Ureter (tissue), 1 donor: ENCODE measurements around the gene NTF3. TPM values are rescaled to one million over a fixed set of nuclear protein-coding genes. Genes with fewer than 3 reads are reported as not detected.

Experiments used
- DNase-seq: peaks from one replicate; pipeline ENCODE4 v3.0.0-alpha.2; 2020; ENCODE audit warnings: low spot score
- total RNA-seq: library from RNA; stranded (reverse); gene quantifications from one replicate; pipeline ENCODE4 v1.2.4, GENCODE V29; 2023
- donor health status: DM: yes; HTN: yes; CAD: no.

Gene NTF3
- total RNA-seq, 1 donor from 2014 or later: 6.1 TPM

DNA sequence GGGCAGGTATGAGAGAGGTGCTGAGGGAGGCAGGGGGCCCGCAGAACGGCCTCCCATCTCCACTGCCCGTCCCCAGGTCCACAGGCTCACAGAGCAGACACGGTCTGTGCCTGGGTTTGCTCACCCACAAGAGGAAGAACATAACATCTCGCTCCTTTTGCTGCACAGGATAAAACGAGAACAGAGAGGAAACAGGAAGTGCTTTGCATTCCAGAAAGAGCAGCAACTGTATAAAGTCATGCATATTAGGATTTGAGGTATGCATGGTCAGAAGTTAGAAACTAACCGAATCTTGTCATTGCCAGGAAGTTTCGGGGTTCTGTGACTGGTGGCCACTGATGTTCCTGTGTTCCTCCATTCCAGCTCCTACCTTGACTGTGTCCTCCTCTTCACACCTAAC, 25.0 kb downstream of the NTF3 start:
- no peak for DNase-seq

DNA sequence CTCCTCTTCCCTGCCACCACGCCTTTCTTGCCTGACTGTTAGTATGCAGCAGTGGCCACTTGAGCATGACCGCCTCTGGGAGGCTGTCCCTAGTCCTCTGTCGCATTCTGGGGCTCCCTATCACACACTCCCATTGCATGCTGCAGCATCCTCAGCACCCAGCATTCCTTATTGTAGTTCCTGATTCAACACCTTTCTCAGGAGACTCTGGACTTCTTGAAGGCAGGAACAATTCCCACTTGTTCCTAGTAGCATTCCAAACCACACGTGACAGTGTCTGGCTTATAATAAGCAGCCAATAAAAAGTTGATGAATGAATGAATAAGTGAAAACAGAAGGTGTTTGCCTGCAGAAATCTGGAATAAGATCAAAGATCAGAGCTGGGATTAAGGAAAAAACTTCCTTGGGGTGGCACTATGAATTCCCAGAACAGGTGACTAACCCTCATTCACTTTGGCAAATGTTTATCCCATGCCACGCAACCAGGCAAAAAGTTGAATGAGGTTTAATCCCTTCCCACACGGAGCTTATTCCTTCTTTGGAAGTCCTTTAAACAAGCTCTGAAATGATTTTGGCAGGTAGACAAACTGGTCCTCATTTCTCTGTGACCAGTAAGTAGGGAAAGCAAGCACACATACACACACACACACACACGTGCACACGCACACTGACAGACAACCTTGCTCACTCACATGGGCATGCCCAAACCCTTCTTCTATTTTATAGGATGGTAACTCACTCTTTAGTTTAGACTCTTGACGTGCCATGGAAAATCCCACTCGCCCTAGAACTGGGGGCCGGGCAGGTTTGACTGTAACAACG, 26.5 kb downstream of the NTF3 start:
- DNase-seq: no peak

DNA sequence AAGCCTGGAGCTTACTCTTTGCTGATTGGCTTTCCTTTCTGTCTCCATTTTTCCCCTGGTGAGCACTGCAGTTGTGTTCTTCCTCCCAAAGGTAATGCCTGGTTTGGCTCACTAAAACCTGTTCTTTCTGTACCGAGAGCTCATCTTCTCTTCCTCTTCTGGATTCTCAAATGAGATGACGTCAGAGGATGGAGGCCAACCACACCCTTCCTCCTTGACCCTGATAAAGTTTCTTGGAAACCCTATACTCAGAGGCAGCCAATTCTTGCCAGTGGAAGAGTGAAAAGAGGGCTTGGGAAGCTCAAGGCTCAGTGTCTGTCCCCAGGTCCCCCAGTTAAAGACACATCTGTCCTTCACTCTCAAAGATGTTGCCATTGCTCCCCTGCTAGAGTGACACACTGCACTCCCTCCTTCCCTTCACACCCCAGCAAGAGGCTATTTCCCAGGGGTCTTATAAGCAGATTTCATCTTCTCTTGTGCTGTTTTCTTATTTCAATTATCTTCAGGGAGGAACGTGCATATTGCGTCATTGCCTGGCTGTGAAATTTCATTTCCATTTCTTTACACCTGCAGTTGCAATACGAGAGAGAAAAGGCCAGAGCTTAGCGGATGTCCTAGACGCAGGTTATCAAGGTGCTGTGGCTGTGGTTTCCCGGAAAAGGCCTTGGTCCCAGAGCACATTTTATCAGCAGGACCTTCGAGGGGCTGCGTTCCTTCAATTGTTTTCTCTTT, 27.3 kb downstream of the NTF3 start:
- DNase-seq: no peak

DNA sequence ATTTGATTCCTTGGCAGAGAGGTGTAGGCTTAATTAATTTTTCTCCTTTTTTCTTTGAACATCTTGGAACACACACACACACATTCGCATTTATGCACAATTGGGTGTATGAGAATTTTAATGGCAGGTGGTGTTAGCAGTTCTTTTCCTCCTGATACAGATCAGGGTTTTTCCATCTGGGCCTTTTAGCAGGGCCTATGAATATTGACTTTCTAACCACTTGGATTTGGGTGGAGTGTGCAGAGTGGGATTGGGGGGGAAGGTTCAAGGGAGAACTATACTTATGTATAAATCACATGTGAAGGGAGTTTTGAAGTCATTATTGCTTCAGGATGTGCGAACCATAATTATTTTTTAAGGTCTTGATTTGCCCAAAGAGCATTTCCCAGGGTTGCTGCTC, 28.9 kb downstream of the NTF3 start:
- DNase-seq: no peak

DNA sequence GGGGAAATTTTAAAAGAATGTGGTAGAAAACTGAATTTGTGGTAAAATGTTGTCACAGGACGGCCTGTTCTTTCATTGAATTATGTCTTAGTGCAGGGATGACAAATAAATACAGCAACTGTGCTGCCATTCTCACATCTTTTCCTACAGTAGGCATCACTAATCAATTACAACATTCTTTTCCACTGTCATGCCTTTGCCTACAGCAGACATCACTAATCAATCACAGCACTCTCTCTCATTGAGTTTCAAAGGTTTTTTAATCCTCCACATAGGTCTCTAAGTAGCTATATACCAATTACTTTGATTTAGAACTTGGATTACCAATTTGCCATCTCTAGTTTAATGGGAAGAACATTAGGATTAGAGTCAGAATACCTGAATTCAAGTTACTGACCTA, 30.1 kb downstream of the NTF3 start:
- no peak for DNase-seq

DNA sequence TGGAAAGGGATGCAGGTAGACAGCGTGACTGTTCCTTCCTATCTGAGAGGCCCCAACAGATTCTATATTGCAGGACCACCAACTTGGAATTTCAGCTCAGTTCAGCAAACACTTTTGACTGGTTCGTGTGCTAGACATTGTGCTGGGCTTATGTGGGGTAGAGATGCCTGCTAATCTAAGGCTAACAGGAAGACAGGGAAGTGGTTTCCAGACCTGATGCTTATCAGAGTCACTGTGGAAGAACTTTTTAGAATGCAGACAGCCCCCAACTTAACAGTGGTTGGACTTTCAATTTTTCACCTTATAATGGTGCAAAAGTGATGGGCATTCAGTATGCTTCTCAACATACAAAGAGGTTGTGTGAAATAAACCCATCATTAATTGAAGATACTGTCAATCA, 32.2 kb downstream of the NTF3 start:
- DNase-seq: no peak

DNA sequence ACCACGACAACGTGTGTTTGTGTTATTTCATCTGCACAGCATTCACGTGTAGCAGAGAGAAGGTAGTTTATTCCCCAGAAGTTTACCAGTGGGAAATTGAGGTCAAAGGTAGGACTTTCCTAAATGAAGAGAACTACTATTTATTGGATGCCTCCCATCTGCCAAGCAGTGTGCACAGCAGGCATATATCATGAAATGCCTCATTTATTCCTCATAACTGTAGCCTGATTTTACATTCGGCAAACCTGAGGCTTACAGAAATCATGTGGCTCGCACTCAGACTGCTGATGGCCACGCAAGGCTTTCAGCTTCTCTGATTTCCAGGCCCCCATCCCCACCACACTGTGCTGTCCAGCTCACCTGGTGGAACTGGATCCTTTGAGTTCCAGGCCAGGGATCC, 33.5 kb downstream of the NTF3 start:
- DNase-seq: no peak

DNA sequence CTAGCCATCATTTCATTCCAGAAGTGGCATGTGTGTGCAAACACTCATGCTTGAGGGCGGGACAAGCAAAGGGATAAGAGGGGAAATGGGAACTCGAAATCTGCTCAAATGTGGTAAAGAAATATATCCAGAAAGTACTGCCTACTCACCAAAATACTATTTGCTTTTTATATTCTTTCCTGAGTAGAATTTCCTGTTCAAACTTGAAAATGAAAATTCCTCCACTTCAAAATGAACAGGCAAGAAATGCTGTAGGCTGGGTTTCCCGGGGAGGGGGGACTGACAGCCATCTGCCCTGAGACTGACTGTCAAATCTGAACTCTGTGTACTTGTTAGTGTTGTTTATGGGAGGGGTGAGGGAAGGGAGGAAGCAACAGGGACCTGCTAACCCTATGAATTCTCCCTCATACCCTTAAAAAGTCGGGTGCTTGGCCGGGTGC, 34.6 kb downstream of the NTF3 start:
- no peak for DNase-seq

DNA sequence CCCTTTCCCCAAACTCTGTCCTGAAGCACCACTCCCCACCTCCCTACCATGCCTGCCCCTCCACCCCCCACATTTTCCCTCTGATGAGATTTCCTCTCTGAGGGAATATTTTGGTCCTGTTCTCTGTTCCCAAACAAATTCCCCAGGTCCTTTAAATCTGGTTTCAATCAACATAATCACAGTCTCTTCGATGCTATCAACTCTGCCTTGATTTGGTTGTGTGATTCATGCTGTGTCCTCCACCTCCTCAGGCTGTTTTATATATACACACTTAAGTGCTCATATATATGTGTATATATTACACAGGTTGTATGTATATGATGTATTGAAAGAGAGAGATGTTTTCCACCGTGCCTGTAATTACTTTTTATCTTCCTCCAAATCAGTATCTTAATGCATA, 36.0 kb downstream of the NTF3 start:
- DNase-seq: no peak

DNA sequence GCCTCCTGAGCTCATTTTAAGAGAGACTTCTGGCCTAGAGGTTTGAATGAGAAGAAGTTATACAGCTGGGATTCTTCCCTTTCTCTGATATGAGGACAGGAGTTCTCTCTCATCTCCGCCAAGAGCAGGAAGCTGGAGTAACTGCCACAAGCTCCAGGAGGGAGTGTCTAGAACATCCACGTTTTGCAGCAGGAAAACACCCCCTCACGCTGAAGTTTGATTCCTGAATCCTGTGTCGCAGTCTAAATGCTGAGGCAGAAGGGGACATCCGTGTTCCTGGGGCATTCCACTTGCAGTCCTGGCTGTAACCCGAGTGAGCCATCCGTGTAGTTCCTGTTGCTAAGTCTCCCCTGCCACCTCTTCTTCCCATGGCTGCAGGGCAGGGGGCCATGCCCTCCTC, 38.3 kb downstream of the NTF3 start:
- DNase-seq: no peak

DNA sequence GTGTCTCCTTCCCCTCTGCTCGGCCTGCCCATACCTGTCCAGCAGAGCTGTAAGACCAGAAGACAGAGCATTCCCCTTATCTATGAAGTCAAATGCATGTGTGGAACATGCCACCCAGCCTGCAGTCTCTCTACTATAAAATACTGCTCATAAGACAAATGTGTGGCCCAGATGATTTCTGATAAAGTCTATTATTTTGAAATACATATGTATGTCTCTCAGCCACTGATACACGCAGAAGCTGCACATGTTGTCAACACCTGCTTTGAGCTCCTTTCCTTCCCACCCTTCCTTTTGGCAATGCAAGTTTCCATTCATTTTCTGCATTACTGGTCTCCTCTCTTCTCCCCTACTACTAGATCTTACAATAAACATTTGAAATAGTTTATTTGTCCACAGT, 38.8 kb downstream of the NTF3 start:
- no peak for DNase-seq

DNA sequence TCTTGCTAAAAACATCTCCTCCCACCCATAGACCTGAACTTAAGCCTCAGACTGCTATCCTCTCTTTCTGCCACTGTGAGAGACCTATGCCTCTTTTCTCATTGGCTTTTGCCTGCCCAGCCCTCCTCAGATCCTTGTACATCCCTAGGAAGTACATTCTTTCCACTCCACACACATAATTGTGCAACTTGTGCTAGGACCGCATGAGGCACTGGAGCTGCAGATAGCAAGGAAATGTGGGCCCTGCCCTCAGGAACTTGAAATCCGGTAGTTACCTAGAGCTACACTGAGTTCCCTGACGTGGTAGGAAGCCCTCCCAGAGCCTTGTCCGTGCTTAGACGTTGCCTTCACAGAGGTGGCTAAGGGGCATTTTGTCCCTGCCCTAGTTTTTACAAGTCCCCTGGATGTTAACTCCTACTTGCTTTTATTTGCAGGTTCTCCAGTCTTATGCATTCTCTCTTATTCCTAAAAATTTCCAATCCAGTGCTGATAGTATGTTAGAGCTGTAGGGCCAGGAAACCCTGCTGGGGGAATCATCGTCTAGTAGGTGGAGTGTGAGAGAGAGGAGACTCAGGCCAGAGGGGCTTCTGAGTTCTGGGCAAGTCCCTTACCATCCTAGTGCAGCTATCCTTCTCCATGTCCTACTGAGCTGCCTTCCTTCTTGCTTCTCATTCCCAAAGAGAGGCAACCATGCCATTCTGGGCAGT, 41.3 kb downstream of the NTF3 start:
- DNase-seq: no peak

DNA sequence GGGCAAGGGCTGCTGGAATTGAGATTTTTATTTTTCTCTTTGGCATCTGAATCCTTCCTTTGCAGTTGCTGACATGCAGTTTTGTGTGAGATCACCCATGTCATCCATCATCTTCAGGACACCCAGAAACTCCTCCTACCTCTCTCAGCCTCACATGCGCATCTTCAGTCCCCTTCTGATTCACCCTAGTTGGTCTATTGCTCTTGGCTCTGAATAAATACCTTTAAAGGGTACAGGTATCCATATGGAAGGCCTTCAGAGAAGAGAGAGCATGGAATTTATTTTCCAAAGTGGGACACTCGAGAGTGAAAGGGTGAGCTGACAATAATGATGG, 41.8 kb downstream of the NTF3 start:
- DNase-seq: no peak

DNA sequence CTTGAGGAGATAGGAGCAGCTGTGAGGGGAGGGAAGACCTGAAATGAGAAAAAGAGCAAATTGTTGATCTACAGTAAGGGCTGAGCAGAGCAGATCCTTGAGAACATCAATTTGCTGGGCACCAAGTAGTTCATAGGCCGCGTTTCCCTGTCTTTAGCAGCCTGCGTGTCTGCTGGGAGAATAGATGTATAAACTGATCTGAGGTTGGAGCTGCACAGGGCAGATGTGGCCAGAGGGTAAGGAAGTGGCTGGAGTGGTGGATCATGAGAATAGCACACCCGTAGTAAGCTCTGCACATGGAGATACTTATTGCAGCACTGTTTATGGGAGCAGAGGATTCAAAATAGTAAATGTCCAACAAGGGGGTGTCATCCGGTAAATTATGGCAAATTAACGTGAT, 44.4 kb downstream of the NTF3 start:
- DNase-seq: no peak

DNA sequence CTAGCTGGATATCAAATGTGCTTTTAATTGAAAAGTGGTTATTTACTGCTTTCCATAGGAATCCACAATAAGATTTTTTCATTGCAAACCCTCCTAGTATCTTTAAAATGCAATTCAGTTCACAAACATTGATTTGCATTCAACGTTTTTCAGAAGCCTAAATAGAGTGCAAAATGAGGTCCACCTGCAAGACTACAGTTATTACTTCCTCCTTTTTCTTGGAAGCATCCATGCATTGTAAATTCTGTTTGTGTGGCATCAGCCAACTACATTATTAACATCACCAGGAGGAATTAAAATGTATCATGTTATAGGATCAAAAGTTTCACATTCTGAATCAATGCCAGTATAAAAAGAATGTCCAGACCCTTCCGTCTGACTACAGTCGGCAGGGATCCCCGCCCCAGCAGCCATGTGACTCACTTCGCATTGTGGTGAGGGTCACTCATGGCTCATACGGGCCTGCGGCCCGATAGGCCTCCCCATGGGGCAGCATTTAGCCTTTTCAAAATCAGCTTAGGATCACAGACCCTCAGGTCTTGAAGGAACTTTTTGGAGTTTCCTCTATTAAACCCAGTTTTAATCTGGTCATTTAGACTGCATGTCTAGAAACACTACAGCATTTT, 46.3 kb downstream of the NTF3 start:
- DNase-seq: no peak

DNA sequence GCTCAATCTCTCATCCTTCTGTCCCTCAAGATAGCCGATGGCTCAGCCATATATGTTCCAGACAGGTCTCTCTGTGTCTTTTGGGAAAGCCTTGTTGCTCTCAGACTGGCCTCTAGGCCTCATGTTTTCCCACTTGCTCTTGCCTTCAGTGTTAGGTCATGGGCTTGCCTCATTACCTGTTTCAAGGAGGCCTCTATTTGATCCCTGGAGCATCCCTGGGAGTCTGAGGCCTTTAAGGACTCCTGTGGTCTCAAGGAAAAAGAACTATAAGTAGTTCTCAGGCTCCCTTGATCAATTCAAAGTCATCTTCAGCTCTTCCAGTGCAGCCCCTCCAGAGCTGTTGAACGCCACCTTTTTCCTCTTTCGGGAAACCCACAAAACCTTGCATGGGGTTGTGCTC, 47.9 kb downstream of the NTF3 start:
- no peak for DNase-seq

DNA sequence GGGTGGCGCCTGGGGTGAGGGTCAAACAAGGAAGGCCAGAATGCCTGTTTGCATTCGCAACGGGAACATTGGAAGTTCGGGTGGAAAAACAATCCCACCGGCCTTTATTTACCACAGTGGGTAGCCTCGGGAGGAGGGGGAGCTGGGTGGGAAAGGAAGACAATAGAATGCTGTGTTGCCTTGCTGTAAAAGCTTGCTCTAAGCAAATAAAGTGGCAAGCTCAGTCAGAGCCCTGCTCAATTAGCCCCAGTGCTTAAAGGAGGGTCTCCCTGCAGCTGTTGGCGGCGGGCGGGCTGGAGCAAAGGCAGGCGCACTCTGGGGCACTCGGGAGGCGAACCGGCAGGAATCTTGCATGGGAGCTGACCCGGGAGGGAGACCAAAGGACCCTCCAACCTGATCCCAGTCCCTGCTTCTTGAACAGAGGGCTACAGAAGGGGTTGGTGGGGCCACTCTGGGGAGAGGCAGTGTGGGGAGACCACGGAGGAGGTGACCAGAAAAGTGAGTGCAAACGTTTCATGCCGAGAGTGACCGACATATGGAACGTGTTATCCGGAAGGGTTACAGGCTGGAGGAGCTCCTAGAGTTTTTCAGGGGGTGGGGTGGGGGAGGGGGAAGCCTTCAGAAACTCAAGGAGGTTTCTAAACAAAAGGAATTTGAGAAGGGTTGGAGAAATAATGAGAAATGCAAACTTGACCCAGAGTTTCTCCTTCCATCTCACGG, 48.5 kb downstream of the NTF3 start:
- no peak for DNase-seq

DNA sequence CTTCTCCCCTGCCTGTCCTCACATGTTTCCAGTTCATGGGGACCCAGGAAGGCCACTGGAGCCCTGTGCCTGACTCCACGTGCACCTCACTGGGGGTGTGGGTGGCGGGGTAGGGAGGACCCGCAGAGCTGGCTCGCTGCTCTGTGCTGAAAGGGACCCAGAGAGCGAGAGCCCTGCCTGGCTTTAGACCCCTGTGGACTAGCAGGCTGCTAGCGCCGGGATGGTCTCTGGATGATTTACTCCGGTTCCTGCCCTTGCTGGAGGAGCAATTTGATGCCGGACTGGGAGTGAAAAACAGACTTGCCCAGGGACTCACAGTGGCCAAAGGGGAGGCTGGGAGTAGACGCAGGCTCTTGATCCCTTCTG, 49.0 kb downstream of the NTF3 start:
- no peak for DNase-seq

DNA sequence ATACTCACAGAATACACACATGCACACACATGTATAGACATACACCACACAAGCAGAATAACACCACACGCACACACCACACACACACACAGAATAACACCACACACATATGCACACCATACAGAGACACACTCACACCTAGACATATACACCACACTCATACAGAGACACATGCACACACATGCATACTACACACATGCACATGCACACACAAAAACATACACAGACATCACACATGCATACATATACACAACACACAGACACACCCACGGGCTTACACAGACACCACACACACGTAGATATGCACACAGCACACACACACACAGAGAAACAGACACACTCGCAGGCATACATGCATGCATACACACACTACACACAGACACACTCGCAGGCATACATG, 49.7 kb downstream of the NTF3 start:
- DNase-seq: no peak

DNA sequence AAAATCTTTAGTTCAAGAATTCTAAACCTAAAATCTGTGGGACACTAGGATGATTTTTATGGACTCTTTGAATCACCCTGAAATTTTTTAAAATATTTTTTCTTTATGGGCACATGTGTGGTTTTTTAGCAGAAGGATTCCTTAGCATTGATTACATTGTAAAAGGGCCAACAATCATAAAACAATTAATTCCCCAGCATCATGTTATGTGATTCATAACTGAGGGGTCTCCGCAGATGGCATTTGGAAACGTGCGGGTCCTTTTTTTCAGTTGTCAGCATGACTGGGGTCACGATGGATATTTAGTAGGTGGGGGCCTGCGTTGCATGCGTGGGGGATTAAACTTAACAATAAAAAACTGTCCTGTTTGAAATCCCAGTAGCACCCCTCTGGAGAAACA, 52.5 kb downstream of the NTF3 start:
- no peak for DNase-seq

DNA sequence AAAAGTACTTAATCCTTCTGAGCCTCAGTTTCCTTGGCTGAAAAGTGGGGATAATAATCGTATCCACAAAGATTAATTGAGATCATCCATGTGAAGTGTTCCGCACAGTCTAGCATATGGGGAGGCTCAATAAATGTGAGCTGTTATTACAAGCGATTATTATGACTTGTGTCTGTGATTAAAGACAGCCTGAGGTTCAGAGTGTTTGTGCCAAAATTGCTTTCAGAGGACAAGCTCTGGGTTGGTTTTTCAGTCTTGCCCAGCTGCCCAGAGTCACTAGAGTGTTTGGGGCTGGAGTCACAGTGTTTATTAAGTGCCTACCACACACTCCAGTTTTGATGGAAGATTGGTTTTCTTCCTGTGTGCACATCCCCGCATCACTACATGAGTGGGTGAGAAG, 53.5 kb downstream of the NTF3 start:
- DNase-seq: no peak

DNA sequence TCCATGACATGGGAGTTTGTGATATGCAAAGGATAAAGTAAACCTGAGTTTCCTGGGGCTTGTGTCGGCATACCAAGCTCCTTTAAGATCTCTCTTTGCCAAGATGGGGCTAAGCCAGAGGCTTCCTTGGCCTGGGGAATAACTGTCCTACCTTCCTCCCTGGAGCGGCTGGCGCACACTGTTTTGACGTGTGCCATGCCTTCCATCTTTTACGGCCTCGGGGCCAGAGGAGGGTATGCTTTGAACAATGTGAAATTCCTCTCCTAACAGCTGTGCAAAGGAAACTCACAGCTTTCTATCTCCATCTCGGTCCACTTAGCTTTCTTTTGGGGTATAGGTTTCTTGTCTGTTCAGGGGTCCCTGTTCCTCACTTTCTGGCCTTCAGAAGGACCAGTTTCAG, 55.2 kb downstream of the NTF3 start:
- no peak for DNase-seq
